Osteoblast (primary cell): ENCODE measurements around the gene KCNK17. TPM values are rescaled to one million over a fixed set of nuclear protein-coding genes. Genes with fewer than 3 reads are reported as not detected.
"Not testable (repeated sequence)": the region's sequence is repeated elsewhere in the genome, so short reads cannot be mapped to it uniquely, and the experiment has no call there.

Experiments
- DNase-seq: peaks from one replicate; pipeline ENCODE4 v3.0.0; 2011; ENCODE audit warnings: low spot score, mixed read lengths; ENCODE audit not compliant: insufficient read length; ENCODE audit errors: missing footprints
- H2AFZ ChIP-seq: 2 replicates; pipeline ENCODE4 v1.6.0; 2011; ENCODE audit warnings: mild to moderate bottlenecking, low read length
- H3K27ac ChIP-seq: 2 replicates; pipeline ENCODE4 v1.5.1; 2011; ENCODE audit warnings: mild to moderate bottlenecking, low read depth, low read length, moderate library complexity
- H3K27me3 ChIP-seq: 2 replicates; pipeline ENCODE4 v1.6.0; 2012; ENCODE audit warnings: mild to moderate bottlenecking, control low read depth, inconsistent platforms, low read length, moderate library complexity; ENCODE audit not compliant: insufficient read depth
- H3K36me3 ChIP-seq: 2 replicates; pipeline ENCODE4 v1.5.1; 2011; ENCODE audit warnings: mild to moderate bottlenecking, low read length, control low read depth, moderate library complexity; ENCODE audit not compliant: insufficient read depth
- H3K4me1 ChIP-seq: 2 replicates; pipeline ENCODE4 v1.5.1; 2011; ENCODE audit warnings: mild to moderate bottlenecking, low read length, control low read depth, moderate library complexity; ENCODE audit not compliant: insufficient read depth
- H3K4me2 ChIP-seq: 2 replicates; pipeline ENCODE4 v1.6.0; 2011; ENCODE audit warnings: mild to moderate bottlenecking, low read length; ENCODE audit not compliant: insufficient read depth
- H3K4me3 ChIP-seq: fragments of 200-600 bp; sonication (generic); 3 replicates; pipeline ENCODE4 v1.5.1; 2012; ENCODE audit warnings: mild to moderate bottlenecking, low read length, inconsistent platforms; ENCODE audit not compliant: insufficient read depth
- H3K79me2 ChIP-seq: 2 replicates; pipeline ENCODE4 v1.6.0; 2012; ENCODE audit warnings: mild to moderate bottlenecking, low read length, control low read depth, inconsistent platforms; ENCODE audit not compliant: insufficient read depth
- H3K9me3 ChIP-seq: 2 replicates; pipeline ENCODE4 v1.5.1; 2011; ENCODE audit warnings: low read depth, low read length, control low read depth
- H4K20me1 ChIP-seq: 2 replicates; pipeline ENCODE4 v1.6.0; 2012; ENCODE audit warnings: mild to moderate bottlenecking, low read length, control low read depth; ENCODE audit not compliant: insufficient read depth
- CTCF ChIP-seq: IDR thresholded peaks from 2 replicates; pipeline ENCODE4 v1.5.1; 2011; ENCODE audit warnings: mild to moderate bottlenecking, low read depth, low read length, moderate library complexity; ENCODE audit errors: extremely low read depth
- total RNA-seq: library from RNA; depleted of rRNA; stranded (reverse); fragments of >200 nt; gene quantifications from 2 replicates; pipeline ENCODE4 v1.2.3, GENCODE V29; 2012

The KCNK17 gene
- total RNA-seq, 1 donor, result not detected

GRCh38 chr6:39287601-39288000, 26.6 kb downstream of the KCNK17 start:
- TF ChIP-seq CTCF, result no peak
- Histone ChIP-seq H4K20me1 (no peaks in the 10 kb centered on the region), H3K27me3 (no peaks in the 10 kb centered on the region), H3K27ac (no peak overlapping the region), H3K9me3 (no peaks in the 10 kb centered on the region), H3K36me3 (no peaks in the 10 kb centered on the region), H3K79me2 (no peaks in the 10 kb centered on the region), H2AFZ (no peak overlapping the region), H3K4me3 (no peak overlapping the region), H3K4me2 (no peak overlapping the region), H3K4me1 (no peaks in the 10 kb centered on the region)
- DNase-seq, result no peak

DNA sequence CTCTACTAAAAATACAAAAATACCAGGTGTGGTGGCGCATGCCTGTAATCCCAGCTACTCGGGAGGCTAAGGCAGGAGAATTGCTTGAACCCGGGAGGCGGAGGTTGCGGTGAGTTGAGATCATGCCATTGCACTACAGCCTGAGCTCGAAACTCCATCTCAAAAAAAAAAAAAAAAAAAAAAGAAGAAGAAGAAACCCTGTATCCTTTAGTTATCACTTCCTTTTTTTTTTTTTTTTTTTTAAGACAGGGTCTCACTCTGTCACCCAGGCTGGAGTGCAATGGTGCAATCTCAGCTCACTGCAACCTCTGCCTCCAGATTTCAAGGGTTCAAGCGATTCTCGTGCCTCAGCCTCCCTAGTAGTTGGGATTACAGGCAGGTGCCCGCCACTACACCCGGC, 27.6 kb downstream of the KCNK17 start:
- not testable (repeated sequence) for H3K27me3 ChIP-seq, H3K36me3 ChIP-seq, H3K4me1 ChIP-seq, H3K4me3 ChIP-seq, DNase-seq, H3K79me2 ChIP-seq, H2AFZ ChIP-seq, H4K20me1 ChIP-seq, H3K4me2 ChIP-seq, H3K27ac ChIP-seq, H3K9me3 ChIP-seq

- Histone ChIP-seq H3K9me3 (no peaks in the 10 kb centered on the region), H3K4me3 (no peak overlapping the region), H3K27me3 (no peaks in the 10 kb centered on the region), H2AFZ (no peak overlapping the region), H3K4me1 (peaks cover 3% of the 10 kb centered on the region), H3K27ac (no peak overlapping the region), H3K36me3 (no peaks in the 10 kb centered on the region), H4K20me1 (no peaks in the 10 kb centered on the region), H3K4me2 (no peak overlapping the region), H3K79me2 (no peaks in the 10 kb centered on the region)
- no peak for DNase-seq
- TF ChIP-seq CTCF, result no peak
These were observed 31.4 kb downstream of the KCNK17 start for GRCh38 chr6:39282774-39283173.

GRCh38 chr6:39281312-39281980, 32.8 kb downstream of the KCNK17 start:
- Histone ChIP-seq H3K4me1 (peaks cover 3% of the 10 kb centered on the region), H3K36me3 (no peaks in the 10 kb centered on the region), H3K9me3 (no peaks in the 10 kb centered on the region), H2AFZ (no peak overlapping the region), H3K4me3 (no peak overlapping the region), H3K27me3 (no peaks in the 10 kb centered on the region), H3K4me2 (no peak overlapping the region), H3K79me2 (no peaks in the 10 kb centered on the region), H3K27ac (no peak overlapping the region), H4K20me1 (no peaks in the 10 kb centered on the region)
- DNase-seq, result no peak
- no peak for TF ChIP-seq CTCF
